Right ventricle myocardium superior (tissue), 1 donor: ENCODE measurements around the gene PERCC1. TPM values are rescaled to one million over a fixed set of nuclear protein-coding genes. Genes with fewer than 3 reads are reported as not detected.

ENCODE experiments used
- ATAC-seq: fragments of 200-7000 bp; cut with Tn5 transposase; one replicate; pipeline ENCODE4 v1.9.1; 2020; ENCODE audit warnings: mild to moderate bottlenecking; ENCODE audit not compliant: poor library complexity
- DNase-seq: peaks from one replicate; pipeline ENCODE4 v3.0.0-alpha.2; 2020
- intact Hi-C: fragments of 100-400 bp; cut with DNase I; formaldehyde crosslinking; loops from one replicate; pipeline ENCODE4 v1.11.2; 2022
- long read RNA-seq: library from polyadenylated mRNA; unstranded; transcript quantifications from one replicate; pipeline ENCODE4 v2.0.0, GENCODE V29; 2021
- total RNA-seq: library from RNA; stranded (reverse); fragmentation: NEBNext Ultra II Directional; extraction: Animal tissue kit (Norgen Biotek cat#: 25700); gene quantifications from one replicate; pipeline ENCODE4 v1.2.1, GENCODE V29; 2021
- donor health status: DM: no; HTN: yes; CAD: no; lungs with severe emphysema.

PERCC1 gene
- total RNA-seq = 0.32 TPM
- long read RNA-seq = 0 reads

DNA sequence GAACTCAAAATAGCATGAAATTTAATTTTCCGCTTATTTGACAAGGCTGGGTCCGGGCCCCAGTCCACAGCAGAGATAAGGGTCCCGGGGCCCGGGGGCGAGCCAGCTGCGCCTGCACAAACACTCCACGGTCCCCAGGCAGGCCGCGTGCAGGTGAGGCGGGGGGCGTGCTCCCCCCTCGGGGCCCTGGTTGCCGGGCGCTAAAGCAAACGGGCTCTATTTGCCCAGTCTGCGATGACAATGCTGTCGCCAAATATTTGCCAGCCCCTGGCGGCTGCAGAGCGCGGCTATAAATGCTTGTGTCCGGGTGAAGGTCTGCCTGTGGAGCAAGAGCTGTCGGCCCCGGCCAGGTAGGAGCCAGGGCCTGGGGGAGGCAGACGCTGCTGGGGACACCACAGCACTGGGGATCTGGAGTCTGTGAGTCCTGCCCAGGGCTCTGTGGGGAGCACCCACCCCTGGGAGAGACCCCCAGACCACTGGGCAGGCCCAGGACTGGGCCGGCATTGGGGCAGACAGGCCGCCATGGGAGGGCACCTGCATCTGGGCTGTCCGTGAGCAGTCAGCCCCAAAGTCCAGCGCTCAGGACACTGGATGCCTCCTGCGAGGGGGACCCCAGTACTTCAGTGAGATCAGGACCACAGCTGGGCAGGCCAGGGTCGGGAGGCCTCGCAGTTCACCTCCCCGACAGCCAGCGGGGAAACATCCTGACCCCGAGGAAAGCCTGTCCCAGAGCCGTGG, at the start of gene PERCC1:
Gene PERCC1, plus strand, starts transcription at position 320 of the 738 bp plus-strand sequence. CDS start 1,516 bp downstream, outside the sequence.
- intact Hi-C loops = no loop called here
- ATAC-seq (no peak), DNase-seq (no peak)

DNA sequence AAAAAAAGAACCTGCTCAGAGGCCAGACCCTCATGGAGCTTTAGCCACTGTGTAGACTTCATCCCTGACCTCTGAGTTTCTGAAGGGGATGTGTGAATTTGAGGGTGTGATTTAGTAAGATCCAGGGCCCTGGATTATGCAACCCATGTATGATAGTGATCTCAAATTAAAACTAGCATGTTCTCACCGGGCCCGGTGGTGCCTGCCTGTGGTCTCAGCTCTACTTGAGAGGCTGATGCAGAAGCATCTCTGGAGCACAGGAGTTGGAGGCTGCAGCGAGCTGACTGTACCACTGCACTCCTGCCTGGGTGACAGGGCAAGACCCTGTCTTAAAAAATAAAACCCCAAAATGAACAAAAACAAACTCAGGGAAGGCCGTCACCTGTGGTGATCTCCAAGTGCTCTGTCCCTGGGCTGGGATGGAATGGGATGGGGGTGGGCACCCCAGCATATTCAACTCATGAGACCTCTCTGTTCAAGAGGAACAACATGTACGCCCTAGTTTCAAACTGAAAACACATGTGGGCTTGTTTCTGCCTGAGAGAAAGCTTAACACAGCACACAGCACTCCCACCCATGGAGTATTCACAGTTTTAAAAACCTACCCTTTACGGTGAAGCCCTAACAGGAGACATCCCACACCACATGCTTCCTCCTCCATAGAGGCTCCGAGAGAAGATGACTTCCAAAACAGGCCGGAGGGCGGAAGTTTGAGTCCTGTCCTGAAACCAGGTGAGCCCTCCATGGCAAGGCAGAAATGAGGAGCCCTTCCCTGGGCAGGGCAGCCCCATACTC, 49.1 kb upstream of the PERCC1 start:
- DNase-seq (no peak), ATAC-seq (no peak)
- intact Hi-C loops = no loop called here

DNA sequence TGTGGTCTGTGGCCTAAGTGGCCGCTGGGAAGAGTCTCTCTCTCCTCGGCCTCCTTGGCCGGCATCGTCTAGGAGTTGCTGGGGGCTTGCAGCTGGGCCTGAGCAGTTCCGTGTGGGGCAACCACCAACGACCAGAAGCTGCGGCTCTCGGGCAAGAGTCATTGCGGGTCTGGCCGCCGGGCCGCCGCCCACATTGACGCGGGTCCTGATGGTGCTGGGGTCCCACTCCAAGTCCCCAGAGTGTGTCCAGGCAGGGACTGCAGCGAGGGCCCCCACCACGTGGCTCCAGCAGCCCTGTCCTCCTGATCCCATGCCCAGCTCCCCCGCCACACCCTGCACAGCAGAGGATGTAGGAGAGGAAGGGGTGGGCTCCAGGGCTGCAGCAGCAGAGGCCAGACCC, 47.3 kb upstream of the PERCC1 start:
- ATAC-seq = no peak
- intact Hi-C loops = no loop called here
- DNase-seq = no peak

DNA sequence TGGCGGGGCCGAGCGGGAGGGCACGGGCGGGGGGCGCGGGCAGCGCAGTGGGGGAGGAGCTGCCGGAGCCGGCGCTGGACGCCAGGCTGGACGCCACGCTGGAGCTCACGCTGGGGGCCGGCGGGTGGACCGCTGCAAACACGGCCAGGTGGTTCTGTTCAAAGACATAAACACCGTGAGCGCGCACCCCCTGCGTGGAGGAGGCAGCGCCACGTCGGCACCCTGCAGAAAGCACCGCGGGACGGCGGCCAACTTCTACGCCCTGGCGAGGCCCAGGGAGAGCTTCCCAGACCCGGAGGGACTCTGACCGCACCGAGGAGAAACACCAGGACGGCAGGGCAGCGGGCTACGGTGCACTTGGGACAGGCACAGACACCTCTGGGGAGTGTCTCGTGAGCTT, 45.6 kb upstream of the PERCC1 start:
- intact Hi-C loops = no loop called here
- no peak for ATAC-seq

DNA sequence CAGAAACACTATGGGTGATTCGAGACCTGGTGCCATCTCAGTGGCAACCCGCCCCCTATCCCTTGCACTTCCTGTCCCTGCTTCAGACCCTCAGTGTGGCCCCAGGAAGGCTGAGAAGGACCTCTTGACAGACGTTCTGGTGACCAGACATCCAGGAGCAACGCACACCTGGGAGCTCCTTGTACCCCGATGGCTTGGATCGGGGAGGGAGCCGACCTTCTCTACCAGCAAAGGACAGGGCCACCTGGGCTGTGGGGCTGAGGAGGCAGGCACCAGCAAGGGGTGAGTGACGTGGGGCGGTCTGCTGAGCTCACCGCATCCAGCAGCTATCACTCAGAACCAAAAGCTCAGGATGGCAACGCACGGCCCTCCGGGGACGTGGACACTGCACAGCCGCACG, 43.5 kb upstream of the PERCC1 start:
- intact Hi-C loops = no loop called here
- ATAC-seq (no peak), DNase-seq (no peak)

More for the DNA sequence above, 45.6 kb upstream of the PERCC1 start:
- DNase-seq = no peak

DNA sequence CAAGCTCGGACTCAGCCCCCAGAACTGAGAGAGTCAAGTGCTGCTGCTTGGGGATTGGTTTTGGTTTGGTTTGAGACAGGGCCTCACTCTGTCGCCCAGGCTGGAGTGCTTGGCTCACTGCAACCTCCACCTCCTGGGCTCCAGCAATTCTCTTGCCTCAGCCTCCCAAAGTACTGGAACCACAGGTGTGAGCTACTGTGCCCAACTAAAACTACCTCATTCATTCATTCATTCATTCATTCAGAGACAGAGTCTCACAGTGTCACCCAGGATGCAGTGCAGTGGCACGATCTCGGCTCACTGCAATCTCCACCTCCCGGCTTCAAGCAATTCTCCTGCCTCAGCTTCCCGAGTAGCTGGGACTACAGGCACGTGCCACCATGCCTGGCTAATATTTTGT, 41.1 kb upstream of the PERCC1 start:
- DNase-seq (no peak), ATAC-seq (no peak)
- intact Hi-C loops = no loop called here

DNA sequence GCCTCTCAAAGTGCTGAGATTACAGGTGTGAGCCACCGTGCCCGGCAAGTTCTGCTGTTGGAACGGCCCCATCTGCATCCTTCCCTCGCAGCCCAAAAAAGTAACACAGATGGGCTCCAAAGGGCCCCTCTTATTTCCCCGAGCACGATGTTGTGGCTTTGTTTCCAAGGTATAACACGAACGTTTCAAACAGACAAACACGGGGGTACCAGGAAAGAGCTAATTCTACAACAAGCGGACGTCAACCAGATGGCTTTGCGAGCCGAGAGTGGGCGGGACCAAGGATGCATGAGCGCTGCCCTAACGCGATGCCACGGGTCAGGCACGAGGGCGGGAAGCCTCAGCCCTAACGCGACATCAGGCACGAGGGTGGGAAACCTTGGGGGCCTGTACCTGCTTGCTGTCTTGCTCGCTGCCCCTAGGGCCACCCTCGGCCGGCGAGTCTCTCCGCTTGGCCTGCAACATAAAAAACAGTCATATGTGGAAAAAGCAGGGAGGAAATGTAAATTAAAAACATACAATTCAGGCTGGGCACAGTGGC, 40.6 kb upstream of the PERCC1 start:
- no peak for DNase-seq
- intact Hi-C loops = no loop called here
- no peak for ATAC-seq

DNA sequence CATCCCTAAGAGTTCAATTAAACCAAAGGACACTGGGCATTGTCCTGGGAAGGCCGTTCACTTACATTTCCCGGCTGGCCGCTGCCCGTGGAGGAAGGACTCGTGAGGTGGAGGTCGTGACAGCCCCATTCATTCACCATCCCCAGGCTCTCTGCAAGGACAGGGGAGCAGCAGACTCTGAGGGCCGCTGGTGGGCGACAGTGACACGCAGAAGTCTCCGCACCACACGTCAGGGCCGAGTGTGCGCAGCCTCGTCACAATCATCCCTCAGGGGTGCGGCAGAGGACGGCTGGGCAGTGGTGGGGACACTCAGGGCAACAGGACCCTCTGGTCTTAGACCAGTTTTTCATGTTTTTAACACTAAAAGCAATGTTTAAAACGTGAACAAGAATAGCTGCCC, 38.1 kb upstream of the PERCC1 start:
- intact Hi-C loops = no loop called here
- ATAC-seq (no peak), DNase-seq (no peak)

DNA sequence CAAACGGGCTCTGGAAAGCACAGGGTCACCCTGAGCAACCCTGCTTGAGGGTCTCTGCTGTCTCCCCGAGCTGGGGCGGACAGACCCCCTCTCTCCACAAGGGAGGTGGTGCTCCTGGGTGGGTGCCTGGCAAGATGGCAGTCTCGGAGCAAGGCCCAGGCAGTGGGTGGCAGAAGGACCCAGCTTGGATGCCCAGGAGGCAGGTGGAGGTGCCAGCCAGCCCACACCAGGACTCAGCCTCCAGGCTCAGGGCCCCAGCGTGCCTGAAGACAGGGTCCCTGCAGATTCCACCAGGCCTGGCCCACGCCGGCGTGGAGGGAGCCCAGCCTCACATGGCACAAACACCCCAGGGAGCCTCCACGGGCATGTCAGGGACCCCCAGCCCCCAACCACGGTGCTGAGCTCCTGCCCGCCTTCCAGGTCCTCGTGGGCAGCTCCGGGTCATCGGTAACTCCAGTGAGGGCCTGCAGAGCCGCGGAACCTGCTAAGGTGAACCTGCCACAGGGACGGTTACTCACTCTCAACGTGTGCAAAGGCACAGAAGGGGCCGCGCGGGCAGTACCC, 37.2 kb upstream of the PERCC1 start:
- intact Hi-C loops = no loop called here
- ATAC-seq (no peak), DNase-seq (no peak)

DNA sequence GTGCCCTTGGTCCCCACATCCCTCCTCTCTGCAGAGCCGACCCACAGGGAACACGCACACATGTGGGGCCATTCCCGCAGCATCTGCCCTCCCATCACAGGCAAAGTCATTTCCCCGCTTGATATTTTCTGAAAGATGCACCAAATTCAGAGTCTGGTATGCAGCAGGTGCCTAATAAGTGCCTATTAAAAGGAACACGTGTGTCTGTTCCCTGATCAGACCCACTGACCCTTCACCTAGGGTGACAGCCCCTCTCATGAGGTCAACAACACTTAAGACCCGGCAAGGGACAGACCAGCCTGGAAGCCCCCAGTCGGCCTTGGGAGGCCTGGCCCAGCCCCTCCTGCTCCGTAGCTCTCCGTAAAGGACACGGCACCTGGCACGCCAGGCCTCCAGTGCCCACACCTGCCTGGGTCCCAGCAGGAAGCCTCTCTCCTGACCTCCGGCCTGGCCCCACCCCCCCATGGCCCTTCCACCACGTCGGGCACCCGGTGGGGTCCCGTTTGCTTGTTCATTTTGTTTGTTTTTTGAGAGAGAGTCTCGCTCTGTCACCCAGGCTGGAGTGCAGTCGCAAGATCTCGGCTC, 36.4 kb upstream of the PERCC1 start:
- intact Hi-C loops = no loop called here
- ATAC-seq (no peak), DNase-seq (no peak)

DNA sequence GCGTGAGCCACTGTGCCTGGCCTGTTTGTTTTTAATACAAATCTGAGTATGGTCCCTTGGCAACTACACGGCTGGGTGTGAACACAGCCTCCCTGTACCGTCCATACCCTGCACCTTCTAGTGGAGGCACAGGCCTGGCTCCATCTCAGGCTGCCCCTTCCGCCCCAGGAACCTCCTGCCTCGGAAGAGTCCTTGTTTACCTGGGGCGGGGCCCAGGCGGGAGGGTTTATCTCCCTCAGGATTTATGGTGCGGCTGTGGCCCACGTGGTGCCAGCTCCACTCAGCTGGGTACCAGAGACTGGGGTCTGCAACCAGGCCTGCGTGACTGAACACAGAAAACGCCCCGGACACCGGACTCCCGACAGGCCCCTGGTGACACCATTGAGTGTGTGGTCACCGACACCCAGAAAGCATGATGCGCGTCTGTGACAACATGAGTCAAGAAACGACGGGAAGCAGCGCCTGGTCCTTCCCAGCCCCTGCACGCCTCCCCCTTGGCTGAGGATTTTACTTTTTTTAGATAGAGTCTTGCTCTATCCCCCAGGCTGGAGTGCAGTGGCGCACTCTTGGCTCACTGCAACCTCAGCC, 35.3 kb upstream of the PERCC1 start:
- no peak for ATAC-seq
- DNase-seq = no peak
- intact Hi-C loops = no loop called here

DNA sequence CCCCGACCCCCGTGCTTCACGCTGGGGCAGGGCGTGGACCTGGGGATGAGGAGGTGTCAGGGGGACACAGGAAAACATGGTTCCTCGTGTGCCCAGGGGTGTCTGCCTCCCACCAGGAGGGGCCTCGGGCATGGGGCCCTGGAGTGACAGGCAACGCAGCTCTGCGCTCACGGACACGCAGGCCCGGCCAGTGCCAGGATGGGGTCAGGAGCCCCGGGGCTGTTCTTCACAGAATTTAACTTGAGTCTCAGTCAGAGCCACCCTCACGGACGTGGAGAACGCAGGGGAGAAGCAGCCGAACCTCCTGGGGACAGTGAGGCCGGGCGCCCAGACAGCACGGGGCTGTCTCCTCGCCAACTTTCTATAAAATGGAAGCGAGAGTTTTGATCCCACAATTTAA, 33.1 kb upstream of the PERCC1 start:
- no peak for DNase-seq
- ATAC-seq = no peak
- intact Hi-C loops = no loop called here

DNA sequence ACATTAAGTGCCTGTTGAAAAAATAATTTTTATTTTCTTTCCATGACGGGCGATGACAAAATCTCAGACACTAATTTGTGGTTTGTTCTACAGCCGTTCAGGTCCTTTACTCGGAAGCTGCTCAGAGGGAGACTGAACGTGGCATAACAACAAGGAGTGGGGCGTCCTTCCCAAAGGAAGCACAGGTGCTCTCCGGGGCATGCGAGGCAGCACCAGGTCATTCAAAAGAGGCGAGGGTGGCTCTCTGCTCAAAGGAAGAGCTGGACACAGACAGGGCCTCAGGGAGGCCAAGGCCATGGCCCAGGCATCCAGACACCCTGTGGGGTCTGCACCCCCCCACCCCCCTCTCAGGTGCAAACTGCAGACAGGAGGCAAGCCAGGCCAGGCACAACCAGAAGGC, 32.5 kb upstream of the PERCC1 start:
- no peak for DNase-seq
- no peak for ATAC-seq
- intact Hi-C loops = no loop called here

DNA sequence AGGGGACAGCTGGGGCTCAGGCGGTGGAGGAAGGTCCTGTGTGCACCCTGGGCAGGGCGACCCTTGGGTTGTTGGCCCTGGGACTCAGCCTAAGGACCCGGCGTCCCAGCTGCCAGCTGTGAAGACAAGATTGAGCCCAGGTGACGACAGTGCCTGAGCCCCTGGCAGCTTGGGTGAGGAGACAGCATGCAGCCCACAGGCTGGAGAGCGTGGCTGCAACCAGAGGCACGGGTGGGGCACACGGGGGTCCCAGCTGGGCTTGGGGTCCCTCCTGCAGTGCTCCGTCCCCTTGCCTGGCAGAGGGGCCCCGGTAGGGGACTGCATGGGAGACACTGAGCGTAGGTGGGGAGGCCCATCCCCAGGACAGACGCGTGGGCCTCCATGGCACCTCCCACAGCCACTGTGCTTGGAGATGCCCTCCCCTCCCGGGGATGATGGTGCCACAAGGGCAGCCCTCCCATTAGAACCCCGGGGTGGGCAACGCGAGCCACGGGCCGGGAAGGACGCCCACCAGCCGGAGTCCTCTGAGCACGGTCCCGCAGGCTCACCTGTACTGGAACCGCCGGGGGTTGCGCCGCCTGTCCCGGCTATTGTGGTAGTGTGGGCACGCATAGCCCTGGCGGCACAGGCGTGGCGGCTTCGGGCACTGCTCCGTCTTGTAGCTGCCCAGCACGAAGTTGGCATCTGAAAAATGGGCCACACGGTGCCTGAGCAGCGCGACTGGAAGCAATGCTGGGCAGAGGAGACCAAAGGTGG, 31.9 kb upstream of the PERCC1 start:
- intact Hi-C loops = no loop called here
- DNase-seq (no peak), ATAC-seq (no peak)

DNA sequence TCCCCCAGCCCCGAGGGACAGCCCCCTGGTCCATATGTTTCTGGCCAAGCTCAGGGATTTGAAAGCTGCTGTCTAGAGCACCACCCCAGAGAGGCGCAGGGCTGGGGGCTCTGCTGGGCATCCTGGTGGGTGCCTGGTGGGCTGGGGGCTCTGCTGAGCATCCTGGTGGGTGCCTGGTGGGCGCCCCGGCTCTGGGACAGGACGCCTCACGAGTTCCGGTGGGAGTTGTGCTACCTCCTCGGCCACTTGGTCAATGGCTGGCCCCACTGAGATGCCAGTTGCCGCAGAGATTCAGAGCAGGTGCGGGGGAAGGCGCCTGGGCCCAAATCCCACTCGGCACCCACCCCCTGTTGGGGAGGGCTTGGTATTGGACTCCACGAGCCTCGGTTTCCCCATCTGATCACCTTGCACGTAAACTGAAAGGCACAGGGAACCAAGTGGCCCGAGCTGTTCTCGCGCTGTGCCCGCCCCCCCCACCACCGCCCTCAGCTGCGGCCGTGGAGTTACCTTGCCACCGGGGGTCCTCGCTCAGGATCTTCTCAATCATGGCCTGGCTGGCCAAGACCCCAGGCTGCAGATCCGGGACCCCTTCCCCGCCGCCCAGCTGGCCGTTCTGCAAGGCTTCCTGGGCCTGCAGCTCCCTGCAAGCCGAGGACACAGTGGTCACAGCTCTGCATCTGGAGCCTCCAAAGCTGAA, 29.7 kb upstream of the PERCC1 start:
- intact Hi-C loops = no loop called here
- no peak for DNase-seq
- no peak for ATAC-seq

DNA sequence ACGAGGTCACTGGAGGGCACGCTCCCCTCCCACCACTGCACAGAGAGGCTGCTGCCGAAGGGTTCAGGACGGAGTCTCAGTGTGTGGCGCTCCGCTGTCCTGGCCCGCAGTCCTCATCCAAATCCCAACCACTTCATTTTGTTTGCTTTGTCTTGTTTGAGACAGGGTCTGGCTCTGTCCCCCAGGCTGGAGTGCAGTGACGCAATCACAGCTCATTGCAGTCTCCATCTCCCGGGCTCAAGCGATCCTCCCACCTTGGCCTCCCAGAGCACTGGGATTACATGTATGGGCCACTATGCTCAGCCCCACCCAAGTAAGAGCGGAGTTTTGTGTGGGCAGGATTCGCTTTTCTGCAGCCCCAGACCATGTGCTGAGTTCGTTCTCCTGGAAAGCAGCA, 29.1 kb upstream of the PERCC1 start:
- DNase-seq (no peak), ATAC-seq (no peak)
- intact Hi-C loops = no loop called here

DNA sequence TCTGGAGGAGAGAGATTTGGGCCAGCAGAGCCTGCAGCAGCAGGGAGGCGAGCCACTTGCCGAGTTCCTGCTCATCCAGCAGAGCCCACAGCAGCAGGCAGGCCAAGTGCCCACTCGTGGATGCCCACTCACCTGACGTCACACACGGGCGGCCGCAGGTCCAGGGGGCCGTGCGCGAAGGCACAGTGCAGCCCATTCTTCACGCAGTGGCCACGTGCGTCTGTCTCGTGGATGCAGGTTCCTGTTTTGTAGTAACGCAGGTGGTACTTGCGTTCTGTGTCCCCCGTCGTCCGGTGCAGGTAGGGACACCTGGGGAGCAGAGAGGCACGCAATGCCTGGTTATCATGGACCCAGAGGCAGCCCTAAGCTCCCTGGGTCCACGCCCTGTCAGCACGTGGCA, 27.8 kb upstream of the PERCC1 start:
- intact Hi-C loops = no loop called here
- DNase-seq (no peak), ATAC-seq (no peak)

DNA sequence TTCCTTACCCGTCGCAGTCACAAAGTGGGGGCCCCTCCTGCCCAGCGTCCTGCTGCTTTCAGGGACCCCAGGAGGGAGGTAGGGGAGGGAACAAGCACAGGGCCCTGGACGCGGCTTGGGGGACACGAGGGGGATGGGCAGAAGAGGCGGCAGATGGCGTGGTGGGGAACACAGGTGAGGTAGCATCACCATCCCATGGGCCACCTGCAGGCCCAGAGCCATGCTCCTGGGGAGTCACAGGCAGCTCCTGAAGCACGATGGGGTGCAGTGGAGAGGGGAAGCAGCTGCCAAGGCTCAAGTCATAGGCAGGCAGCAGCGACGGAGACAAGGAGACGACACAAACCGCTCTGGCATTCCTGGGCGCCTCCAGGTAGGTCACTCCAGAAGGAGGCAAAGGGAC, 27.1 kb upstream of the PERCC1 start:
- intact Hi-C loops = no loop called here
- no peak for DNase-seq
- ATAC-seq = no peak
